GM19240 (cell line): ENCODE results near the gene ROR1.
"Not testable (repeated sequence)": the region's sequence is repeated elsewhere in the genome, so short reads cannot be mapped to it uniquely, and the experiment has no call there.

Experiments
- DNase-seq: peaks from one replicate; pipeline ENCODE4 v3.0.0; 2011; ENCODE audit warnings: low spot score; ENCODE audit not compliant: insufficient read length

The ROR1 gene

GRCh38 chr1:63758791-63759190 is 15.0 kb upstream of the ROR1 start:
- no peak for DNase-seq

DNA sequence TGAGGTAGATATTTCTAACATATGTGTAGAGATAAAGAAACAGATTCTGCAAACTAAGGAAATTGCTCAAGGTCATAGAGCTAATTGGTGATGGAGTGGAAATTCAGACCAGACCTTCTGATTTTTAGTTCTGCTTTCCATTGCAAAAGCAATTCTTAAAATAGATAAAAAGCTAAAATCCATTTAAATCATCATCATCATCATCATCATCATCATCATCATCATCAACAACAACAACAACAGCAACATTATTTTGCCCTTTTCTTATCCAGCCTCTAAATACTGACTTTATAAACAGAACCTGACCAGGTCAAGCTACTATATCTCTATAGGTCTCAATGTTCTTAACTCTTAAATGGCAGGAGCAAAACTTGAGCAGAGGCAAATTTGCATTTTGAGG is 14.0 kb upstream of the ROR1 start:
- DNase-seq, result no peak

- DNase-seq, result no peak
These were observed 3.4 kb upstream of the ROR1 start for GRCh38 chr1:63770381-63770780.

DNA sequence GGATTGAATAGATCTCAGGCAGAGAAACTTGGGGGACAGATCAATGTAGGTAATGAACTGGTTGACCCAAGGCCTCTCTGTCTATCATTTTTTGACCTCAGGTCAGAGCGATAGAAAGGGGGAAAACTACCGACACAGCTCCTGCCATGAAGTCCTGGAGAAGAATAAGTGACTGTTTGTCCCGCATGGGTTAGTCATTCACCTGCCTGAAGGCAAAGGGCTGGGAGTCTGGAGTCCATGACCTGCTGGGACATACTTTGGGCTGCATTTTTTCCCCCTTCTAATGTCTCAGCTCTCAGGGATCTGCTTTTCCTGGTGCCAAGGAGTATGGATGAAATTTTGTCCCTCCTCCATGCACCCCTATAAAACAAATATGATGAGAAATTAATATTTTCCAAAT is 1.6 kb upstream of the ROR1 start:
- DNase-seq, result no peak

- no peak for DNase-seq
These were observed 941 bp upstream of the ROR1 start for GRCh38 chr1:63772876-63773275.

GRCh38 chr1:63773496-63773814 is 362 bp upstream of the ROR1 start:
- no peak for DNase-seq

GRCh38 chr1:63774617-63775417 is 1.0 kb downstream of the ROR1 start:
- no peak for DNase-seq

GRCh38 chr1:63775418-63776127 is 1.8 kb downstream of the ROR1 start:
- DNase-seq, result no peak

- DNase-seq, result no peak
These were observed 3.5 kb downstream of the ROR1 start for GRCh38 chr1:63777286-63777685.

- DNase-seq, result no peak
These were observed 4.4 kb downstream of the ROR1 start for GRCh38 chr1:63777965-63778880.

DNA sequence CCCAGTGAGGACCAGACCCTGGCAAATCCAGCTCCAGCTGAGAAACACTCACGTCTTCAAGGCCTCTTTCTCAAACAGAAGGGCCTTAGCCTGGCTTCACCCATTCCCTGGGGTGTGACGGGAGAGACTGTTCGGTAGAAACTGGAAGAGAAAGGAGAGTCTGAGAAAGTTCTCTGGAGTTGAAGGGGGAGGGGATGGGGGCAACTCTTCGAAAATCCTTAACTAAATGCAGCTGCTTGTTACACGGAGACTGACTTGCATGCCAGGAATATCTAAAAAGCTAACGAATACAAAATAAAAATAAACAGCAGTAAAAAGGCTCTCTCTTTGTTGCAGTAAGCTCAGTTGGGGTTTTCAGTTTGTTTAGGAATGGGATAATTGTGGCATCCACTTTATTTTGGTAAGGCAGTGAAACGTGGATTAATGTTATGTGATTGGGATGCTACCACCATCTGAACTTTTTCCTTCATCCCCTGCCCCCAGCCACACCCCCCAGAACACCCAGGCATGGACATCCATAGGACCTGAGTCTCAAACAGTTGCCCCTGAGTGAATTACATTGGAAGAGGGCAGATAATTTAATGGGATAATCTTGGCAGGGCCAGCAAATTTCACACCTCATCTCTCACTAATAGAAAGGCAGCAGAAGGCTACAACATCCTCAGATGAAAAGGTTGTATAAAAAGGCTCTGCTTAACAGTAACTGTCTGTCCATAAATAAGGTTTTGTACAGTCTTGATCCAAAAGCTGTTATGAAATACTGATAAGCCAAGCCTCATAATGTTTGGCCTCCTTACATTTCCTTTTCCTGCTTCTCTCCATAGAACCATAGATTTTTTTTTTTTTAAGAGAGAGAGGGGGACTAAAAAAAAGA is 5.8 kb downstream of the ROR1 start:
- DNase-seq, result no peak

- no peak for DNase-seq
These were observed 6.7 kb downstream of the ROR1 start for GRCh38 chr1:63780565-63780964.

DNA sequence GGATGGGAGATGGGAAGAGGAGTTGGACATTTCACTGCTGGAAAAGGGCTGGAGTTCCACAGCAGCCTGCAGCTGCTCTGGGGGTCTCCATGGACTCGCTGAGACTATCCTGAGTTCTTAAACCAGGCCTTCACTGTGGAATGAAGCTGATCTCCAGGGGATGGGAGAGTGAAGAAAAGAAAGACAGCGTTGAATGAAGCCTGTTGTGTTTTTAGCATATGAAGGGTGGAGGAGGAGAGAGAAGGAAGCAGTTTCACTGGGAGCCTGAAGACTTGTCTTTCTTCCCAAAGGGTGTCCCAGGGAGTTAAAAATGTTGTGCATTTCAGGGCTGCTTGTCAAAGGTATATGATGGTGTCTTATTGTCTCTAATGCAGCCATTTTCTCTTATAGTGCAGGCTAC is 9.2 kb downstream of the ROR1 start:
- DNase-seq, result no peak

GRCh38 chr1:63784083-63784482 is 10.3 kb downstream of the ROR1 start:
- no peak for DNase-seq

DNA sequence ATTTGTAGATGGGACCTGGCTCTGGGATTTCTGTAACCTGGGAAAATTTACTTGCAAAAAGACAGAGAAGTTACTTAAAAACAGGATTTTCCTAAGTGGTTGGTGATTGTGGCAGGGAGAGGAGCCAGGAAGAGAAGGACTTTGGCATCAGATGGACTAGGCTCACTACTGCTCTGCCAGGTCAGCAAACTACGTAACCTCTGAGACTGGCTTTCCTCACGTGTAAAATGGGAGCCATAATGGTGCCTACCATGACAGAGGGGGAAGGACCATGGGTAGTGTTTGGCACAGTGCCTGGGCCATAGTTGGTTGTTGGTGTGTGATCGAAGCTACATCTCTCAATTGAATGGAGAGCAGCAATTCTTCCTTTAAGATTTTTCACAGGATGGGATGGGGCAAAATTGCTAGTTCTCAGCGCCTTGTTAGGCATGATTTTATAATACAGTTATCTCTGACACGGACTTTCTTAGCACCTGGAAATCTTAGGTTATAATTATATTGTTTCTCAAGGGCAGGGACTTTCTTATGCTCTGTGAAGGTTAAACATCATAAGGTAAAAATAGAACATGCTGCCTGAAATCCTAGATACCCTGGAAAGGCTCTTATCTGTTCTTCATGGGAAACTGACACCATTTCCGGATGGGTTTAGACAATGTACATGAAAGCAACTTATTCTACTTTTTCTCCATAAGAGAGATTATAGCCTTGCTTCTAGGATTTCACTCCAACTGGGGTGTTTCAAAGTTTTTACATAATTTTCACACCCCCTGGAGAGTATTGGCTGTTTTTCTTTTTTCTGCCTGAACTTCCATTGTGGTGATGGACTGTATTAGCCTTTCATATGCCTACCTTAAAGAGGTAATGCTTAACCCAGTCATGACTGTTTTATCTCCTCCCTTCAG is 10.9 kb downstream of the ROR1 start:
- DNase-seq, result no peak

DNA sequence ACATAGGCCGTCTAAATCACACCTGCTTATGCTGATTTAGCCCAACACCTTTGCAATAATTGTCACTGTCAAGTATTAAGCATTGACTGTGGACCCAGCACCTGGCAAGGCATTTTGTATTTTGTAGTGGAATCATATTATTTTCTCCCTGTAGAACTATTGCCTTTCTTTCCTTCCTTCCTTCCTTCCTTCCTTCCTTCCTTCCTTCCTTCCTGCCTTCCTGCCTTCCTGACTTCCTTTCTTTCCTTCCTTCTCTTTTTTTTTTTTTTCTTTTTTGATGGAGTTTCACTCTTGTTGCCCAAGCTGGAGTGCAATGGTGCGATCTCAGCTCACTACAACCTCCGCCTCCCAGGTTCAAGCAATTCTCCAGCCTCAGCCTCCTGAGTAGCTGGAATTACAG is 13.5 kb downstream of the ROR1 start:
- not testable (repeated sequence) for DNase-seq

- no peak for DNase-seq
These were observed 14.1 kb downstream of the ROR1 start for GRCh38 chr1:63787875-63788274.

- DNase-seq, result no peak
These were observed 16.2 kb downstream of the ROR1 start for GRCh38 chr1:63789856-63790605.

DNA sequence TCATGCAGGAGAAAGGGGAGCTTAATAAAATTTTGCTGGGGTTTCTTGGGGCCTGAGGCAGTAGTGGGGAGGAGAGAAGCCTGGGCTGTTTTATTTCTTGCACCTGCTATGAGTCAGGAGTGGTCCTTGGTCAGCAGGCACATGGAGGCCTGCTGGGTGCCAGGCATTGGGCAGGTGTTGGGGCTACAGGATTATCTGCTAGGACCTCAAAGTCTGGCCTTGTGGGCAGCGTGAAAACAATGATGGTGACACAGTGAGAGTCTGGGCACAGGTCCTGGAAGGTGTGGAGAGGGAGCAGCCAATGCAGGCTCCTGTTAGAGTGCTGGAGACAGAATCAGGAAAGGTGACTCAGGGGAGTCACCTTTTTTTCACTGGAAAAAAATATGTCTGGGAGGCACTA is 17.2 kb downstream of the ROR1 start:
- DNase-seq, result no peak
